WTC11 (cell line): ENCODE results near the gene HBZ.
"Not testable (repeated sequence)": the region's sequence is repeated elsewhere in the genome, so short reads cannot be mapped to it uniquely, and the experiment has no call there.

Source experiments
- CTCF ChIP-seq: fragments of 200-600 bp; IDR thresholded peaks from 2 replicates; pipeline ENCODE4 v1.8.0; 2022; ENCODE audit warnings: antibody characterized with exemption
- IRF1 ChIP-seq: sonication (generic); formaldehyde crosslinking; IDR thresholded peaks from 2 replicates; pipeline ENCODE4 v1.8.0; 2023; ENCODE audit warnings: missing genetic modification reagents
- MLX ChIP-seq: sonication (generic); formaldehyde crosslinking; IDR thresholded peaks from 2 replicates; pipeline ENCODE4 v1.8.1; 2023; ENCODE audit warnings: mild to moderate bottlenecking, missing genetic modification reagents, moderate library complexity
- NR3C1 ChIP-seq: sonication (generic); formaldehyde crosslinking; conservative IDR thresholded peaks from 2 replicates; pipeline ENCODE4 v1.8.1; 2023; ENCODE audit warnings: low read depth, mild to moderate bottlenecking, missing genetic modification reagents
- TEAD4 ChIP-seq: sonication (generic); formaldehyde crosslinking; IDR thresholded peaks from 2 replicates; pipeline ENCODE4 v1.8.0; 2022; ENCODE audit warnings: mild to moderate bottlenecking, missing genetic modification reagents
- ZNF121 ChIP-seq: sonication (generic); formaldehyde crosslinking; IDR thresholded peaks from 2 replicates; pipeline ENCODE4 v1.8.0; 2023; ENCODE audit warnings: missing genetic modification reagents
- ZSCAN18 ChIP-seq: fragments of 250-450 bp; sonication (Bioruptor Pico); IDR thresholded peaks from 2 replicates; pipeline ENCODE4 v2.1.2; 2022; ENCODE audit warnings: mild to moderate bottlenecking, moderate library complexity
- TF ChIP-seq, protein P1 (sequence below): sonication (generic); formaldehyde crosslinking; IDR thresholded peaks from 2 replicates; pipeline ENCODE4 v1.8.1; 2023; ENCODE audit warnings: mild to moderate bottlenecking, missing genetic modification reagents, borderline replicate concordance
- TF ChIP-seq, protein P2 (sequence below): fragments of 250-450 bp; sonication (Bioruptor Pico); IDR thresholded peaks from 2 replicates; pipeline ENCODE4 v1.9.0; 2021; ENCODE audit warnings: mild to moderate bottlenecking
- TF ChIP-seq, protein P3 (sequence below): sonication (generic); formaldehyde crosslinking; IDR thresholded peaks from 2 replicates; pipeline ENCODE4 v1.8.0; 2022; ENCODE audit warnings: mild to moderate bottlenecking, missing genetic modification reagents
- TF ChIP-seq, protein P4 (sequence below): sonication (generic); formaldehyde crosslinking; IDR thresholded peaks from 2 replicates; pipeline ENCODE4 v1.8.0; 2022; ENCODE audit warnings: mild to moderate bottlenecking, missing genetic modification reagents

DNA sequence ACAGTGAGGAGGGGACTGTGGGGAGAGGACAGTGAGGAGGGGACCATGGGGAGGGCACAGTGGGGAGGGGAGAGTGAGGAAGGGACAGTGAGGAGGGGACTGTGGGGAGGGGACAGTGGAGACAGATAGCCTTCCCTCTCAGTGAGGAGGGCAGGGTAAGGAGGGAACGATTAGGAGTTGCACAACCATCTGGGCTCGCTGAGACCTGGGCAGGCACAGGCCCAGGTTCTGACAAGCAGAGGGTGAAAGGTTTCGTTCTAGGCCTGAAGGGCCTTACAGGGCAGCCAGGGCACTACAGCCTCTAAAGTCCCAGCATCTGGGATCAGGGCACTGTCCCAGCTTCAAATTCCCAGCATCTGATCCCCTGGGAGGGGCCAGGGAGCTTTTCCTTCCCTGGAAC, 11.3 kb downstream of the HBZ start:
- TF ChIP-seq CTCF; NR3C1 (CRISPR knock-in tag); TEAD4 (CRISPR knock-in tag); MLX; ZSCAN18 (CRISPR knock-in tag); IRF1; ZNF121 (CRISPR knock-in tag): not testable (repeated sequence)
- TF ChIP-seq, protein P1, sequence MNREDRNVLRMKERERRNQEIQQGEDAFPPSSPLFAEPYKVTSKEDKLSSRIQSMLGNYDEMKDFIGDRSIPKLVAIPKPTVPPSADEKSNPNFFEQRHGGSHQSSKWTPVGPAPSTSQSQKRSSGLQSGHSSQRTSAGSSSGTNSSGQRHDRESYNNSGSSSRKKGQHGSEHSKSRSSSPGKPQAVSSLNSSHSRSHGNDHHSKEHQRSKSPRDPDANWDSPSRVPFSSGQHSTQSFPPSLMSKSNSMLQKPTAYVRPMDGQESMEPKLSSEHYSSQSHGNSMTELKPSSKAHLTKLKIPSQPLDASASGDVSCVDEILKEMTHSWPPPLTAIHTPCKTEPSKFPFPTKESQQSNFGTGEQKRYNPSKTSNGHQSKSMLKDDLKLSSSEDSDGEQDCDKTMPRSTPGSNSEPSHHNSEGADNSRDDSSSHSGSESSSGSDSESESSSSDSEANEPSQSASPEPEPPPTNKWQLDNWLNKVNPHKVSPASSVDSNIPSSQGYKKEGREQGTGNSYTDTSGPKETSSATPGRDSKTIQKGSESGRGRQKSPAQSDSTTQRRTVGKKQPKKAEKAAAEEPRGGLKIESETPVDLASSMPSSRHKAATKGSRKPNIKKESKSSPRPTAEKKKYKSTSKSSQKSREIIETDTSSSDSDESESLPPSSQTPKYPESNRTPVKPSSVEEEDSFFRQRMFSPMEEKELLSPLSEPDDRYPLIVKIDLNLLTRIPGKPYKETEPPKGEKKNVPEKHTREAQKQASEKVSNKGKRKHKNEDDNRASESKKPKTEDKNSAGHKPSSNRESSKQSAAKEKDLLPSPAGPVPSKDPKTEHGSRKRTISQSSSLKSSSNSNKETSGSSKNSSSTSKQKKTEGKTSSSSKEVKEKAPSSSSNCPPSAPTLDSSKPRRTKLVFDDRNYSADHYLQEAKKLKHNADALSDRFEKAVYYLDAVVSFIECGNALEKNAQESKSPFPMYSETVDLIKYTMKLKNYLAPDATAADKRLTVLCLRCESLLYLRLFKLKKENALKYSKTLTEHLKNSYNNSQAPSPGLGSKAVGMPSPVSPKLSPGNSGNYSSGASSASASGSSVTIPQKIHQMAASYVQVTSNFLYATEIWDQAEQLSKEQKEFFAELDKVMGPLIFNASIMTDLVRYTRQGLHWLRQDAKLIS (CRISPR knock-in tag) = not testable (repeated sequence)
- TF ChIP-seq, protein P2, sequence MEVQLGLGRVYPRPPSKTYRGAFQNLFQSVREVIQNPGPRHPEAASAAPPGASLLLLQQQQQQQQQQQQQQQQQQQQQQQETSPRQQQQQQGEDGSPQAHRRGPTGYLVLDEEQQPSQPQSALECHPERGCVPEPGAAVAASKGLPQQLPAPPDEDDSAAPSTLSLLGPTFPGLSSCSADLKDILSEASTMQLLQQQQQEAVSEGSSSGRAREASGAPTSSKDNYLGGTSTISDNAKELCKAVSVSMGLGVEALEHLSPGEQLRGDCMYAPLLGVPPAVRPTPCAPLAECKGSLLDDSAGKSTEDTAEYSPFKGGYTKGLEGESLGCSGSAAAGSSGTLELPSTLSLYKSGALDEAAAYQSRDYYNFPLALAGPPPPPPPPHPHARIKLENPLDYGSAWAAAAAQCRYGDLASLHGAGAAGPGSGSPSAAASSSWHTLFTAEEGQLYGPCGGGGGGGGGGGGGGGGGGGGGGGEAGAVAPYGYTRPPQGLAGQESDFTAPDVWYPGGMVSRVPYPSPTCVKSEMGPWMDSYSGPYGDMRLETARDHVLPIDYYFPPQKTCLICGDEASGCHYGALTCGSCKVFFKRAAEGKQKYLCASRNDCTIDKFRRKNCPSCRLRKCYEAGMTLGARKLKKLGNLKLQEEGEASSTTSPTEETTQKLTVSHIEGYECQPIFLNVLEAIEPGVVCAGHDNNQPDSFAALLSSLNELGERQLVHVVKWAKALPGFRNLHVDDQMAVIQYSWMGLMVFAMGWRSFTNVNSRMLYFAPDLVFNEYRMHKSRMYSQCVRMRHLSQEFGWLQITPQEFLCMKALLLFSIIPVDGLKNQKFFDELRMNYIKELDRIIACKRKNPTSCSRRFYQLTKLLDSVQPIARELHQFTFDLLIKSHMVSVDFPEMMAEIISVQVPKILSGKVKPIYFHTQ (CRISPR knock-in tag) = not testable (repeated sequence)
- TF ChIP-seq, protein P3, sequence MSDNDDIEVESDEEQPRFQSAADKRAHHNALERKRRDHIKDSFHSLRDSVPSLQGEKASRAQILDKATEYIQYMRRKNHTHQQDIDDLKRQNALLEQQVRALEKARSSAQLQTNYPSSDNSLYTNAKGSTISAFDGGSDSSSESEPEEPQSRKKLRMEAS (CRISPR knock-in tag) = not testable (repeated sequence)
- TF ChIP-seq, protein P4, sequence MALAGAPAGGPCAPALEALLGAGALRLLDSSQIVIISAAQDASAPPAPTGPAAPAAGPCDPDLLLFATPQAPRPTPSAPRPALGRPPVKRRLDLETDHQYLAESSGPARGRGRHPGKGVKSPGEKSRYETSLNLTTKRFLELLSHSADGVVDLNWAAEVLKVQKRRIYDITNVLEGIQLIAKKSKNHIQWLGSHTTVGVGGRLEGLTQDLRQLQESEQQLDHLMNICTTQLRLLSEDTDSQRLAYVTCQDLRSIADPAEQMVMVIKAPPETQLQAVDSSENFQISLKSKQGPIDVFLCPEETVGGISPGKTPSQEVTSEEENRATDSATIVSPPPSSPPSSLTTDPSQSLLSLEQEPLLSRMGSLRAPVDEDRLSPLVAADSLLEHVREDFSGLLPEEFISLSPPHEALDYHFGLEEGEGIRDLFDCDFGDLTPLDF (CRISPR knock-in tag) = not testable (repeated sequence)
